NCI-H2107 treated with DMSO at 0.1 percent for 48 hours (cell line): ENCODE results near the gene KLHL10.

Source experiments
- DNase-seq: peaks from one replicate; lab custom pipeline; 2025; ENCODE audit not compliant: unreplicated experiment; lab: John Stamatoyannopoulos, UW

The KLHL10 gene

GRCh38 chr17:41892021-41892376 lies 54.4 kb downstream of the KLHL10 start:
- no peak for DNase-seq

GRCh38 chr17:41893384-41893783 lies 55.8 kb downstream of the KLHL10 start:
- no peak for DNase-seq

- DNase-seq: no peak
Measured at GRCh38 chr17:41894791-41895331, 57.2 kb downstream of the KLHL10 start.

- no peak for DNase-seq
Measured at GRCh38 chr17:41895617-41896016, 58.0 kb downstream of the KLHL10 start.

GRCh38 chr17:41896726-41897125 lies 59.1 kb downstream of the KLHL10 start:
- DNase-seq: no peak
